Esophagus squamous epithelium (tissue), 5 donors: ENCODE measurements around the gene ITSN2. TPM values are rescaled to one million over a fixed set of nuclear protein-coding genes. Genes with fewer than 3 reads are reported as not detected.

Experiments
- DNase-seq: peaks from one replicate; lab custom pipeline; 2025; lab: John Stamatoyannopoulos, UW
- H3K27ac ChIP-seq, 4 donors: fragments of 200-600 bp; sonication (generic); one replicate each; pipeline ENCODE4 v1.5.1; 2016 to 2019; ENCODE audit warnings: mild to moderate bottlenecking in 1 of 4
- H3K27me3 ChIP-seq, 4 donors: fragments of 200-600 bp; sonication (generic); 1 replicate in 3 of 4; 2 replicates in 1 of 4; pipeline versions ENCODE4 v1.5.1 to v1.6.0; 2017 to 2021; ENCODE audit warnings: antibody characterized with exemption in 1 of 4
- H3K36me3 ChIP-seq, 3 donors: fragments of 200-600 bp; sonication (generic); one replicate each; pipeline ENCODE4 v1.5.1; 2016 to 2019
- H3K4me1 ChIP-seq, 3 donors: fragments of 200-600 bp; sonication (generic); one replicate each; pipeline ENCODE4 v1.5.1; 2017 to 2019
- H3K4me3 ChIP-seq, 4 donors: fragments of 200-600 bp; sonication (generic); 1 replicate in 3 of 4; 2 replicates in 1 of 4; pipeline ENCODE4 v1.5.1; 2016 to 2019; ENCODE audit warnings: mild to moderate bottlenecking in 2 of 4, moderate library complexity in 1 of 4
- H3K9me3 ChIP-seq, 3 donors: fragments of 200-600 bp; sonication (generic); one replicate each; pipeline ENCODE4 v1.5.1; 2016 to 2019
- CTCF ChIP-seq, 6 experiments: fragments of 450-650 bp in 4 of 6; fragments of 200-600 bp in 2 of 6; sonication (generic) in 2 of 6; IDR thresholded peaks; one replicate each; pipeline ENCODE4 v1.5.1; 2016 to 2019; ENCODE audit warnings: antibody characterized with exemption in 6 of 6, mild to moderate bottlenecking in 4 of 6, moderate library complexity in 4 of 6
- POLR2A ChIP-seq, 4 donors: fragments of 450-650 bp; IDR thresholded peaks; one replicate each; pipeline ENCODE4 v1.6.1; 2017; ENCODE audit warnings: antibody characterized with exemption in 4 of 4, mild to moderate bottlenecking in 4 of 4, moderate library complexity in 3 of 4
- WGBS, 2 donors: methylation state at CpG; one replicate each; pipeline ENCODE4 v1.1.5; 2018; 5-methylcytosine and 5-hydroxymethylcytosine counted together
- intact Hi-C: fragments of 100-400 bp; cut with DNase I; formaldehyde crosslinking; loops from one replicate; pipeline ENCODE4 v1.15.0; 2022
- total RNA-seq, 4 donors: library from RNA; depleted of rRNA; stranded (reverse); fragments of >200 nt; gene quantifications; one replicate each; pipeline ENCODE4 v1.1.0, GENCODE V29; 2016
- donor health status: DM: yes; HTN: yes; CAD: no.

Gene ITSN2
- total RNA-seq, 4 donors from 2014 or later: 58.3 to 98.0 (median 65.3) TPM

DNA sequence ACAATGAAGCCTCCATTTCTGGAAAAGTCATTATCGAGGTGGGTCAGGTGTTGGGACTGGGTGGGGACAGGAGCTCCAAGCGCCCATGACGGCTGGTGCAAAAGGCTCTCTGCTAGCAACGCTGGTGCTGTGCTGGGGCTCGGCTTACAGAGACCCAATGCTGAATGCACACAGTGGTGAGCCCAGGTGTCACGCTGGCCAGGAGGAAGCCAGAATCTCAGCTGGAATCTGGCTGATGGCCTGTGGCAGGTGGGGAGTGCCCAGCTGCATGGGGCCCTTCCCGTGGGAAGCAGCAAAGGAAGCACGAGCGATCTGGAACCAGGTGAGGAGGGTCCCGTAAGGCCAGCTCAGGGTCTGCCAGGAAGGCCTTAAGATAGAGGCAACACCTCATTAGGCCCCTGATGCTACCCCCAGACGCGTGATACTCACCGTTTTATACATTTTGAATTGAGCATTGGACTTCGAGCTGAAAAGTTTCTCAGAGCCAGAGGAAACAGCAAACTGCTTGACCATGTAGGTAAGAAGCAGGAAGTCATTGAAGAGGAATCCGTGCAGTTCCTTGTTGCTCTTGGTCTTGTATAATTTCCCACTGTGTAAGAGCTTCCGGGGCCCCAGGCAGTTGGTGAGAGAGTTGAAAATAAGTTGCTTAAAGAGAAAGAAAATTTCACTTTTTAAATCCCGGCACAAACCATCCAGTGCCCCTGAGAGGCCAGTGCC is 150.8 kb downstream of the ITSN2 start:
- no peaks in the 10 kb centered on the region for H3K27me3 ChIP-seq
- no peak overlapping the region for H3K4me3 ChIP-seq
- no peaks in the 10 kb centered on the region for H3K4me1 ChIP-seq
- TF ChIP-seq POLR2A (IDR thresholded peaks at IDR 0.05) (no peak), CTCF (IDR thresholded peaks at IDR 0.05) (no peak)
- 76 to 79% methylated on average over 10 of the region's 17 CpGs for WGBS, 2 donors
- peaks cover 25 to 100% (median 25%) of the 10 kb centered on the region in 3 donors for H3K36me3 ChIP-seq
- H3K9me3 ChIP-seq: no peaks in the 10 kb centered on the region
- intact Hi-C loops: no loop called here
- no peak overlapping the region for H3K27ac ChIP-seq
- no peak for DNase-seq

DNA sequence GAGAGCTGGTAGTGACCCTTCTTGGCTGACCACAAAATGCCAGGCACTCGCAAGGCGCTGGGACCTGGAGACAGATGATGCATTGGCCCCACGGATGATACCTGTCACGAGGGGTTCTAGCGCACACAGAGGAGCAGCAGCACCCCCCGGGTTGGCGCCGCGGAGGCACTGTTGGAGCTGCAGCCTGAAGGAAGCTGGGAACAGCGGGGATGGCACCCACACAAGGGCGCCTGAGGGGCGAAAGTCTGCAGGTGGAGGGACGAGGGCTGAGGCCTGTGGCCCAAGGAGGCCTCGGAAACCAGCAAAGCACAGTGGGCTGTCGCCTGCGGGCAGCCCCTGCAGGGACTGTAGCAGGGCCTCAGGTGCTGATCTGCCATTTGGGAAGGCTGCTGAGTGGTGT is 151.8 kb downstream of the ITSN2 start:
- intact Hi-C loops: no loop called here
- TF ChIP-seq POLR2A (IDR thresholded peaks at IDR 0.05) (no peak), CTCF (IDR thresholded peaks at IDR 0.05) (no peak)
- no peak overlapping the region for H3K4me3 ChIP-seq
- H3K4me1 ChIP-seq: no peaks in the 10 kb centered on the region
- DNase-seq: no peak
- WGBS, 2 donors: 94% methylated on average over 6 of the region's 16 CpGs; no CpG with 5 or more reads in 1 of the 2 donors
- H3K9me3 ChIP-seq: no peaks in the 10 kb centered on the region
- peaks cover 25 to 100% (median 32%) of the 10 kb centered on the region in 3 donors for H3K36me3 ChIP-seq
- H3K27me3 ChIP-seq: no peaks in the 10 kb centered on the region
- H3K27ac ChIP-seq: no peak overlapping the region

- no peaks in the 10 kb centered on the region for H3K27me3 ChIP-seq
- WGBS, 2 donors: 84 to 87% methylated on average over 9 to 11 of the region's 11 CpGs
- TF ChIP-seq POLR2A (IDR thresholded peaks at IDR 0.05): no peak
- no peak for TF ChIP-seq CTCF (IDR thresholded peaks at IDR 0.05)
- no peak overlapping the region for H3K27ac ChIP-seq
- intact Hi-C loops: no loop called here
- no peaks in the 10 kb centered on the region for H3K4me1 ChIP-seq
- H3K4me3 ChIP-seq: no peak overlapping the region
- H3K36me3 ChIP-seq: peaks cover 23 to 100% (median 32%) of the 10 kb centered on the region in 3 donors
- no peaks in the 10 kb centered on the region for H3K9me3 ChIP-seq
- DNase-seq: no peak
These were observed 153.0 kb downstream of the ITSN2 start for GRCh38 chr2:24207359-24207758.

DNA sequence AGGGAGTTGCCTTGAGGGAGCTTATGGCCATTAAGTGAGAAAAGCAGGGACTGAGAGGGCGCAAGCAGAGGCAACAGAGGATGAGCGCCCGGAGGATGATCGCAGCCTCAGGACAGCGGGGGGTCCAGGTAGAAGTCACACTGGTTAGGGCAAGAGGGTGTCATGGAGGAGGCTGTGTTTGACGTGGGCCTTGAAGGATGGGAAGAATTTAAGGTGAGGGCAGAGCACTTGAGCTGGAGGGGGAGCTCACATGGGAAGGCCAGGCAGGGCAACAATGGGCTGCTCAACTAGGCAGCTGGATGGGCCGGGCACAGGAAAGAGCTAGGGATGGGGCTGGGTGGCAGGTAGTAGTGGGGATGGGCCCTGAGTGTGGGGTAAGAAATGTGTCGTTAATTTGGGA is 153.6 kb downstream of the ITSN2 start:
- H3K9me3 ChIP-seq: no peaks in the 10 kb centered on the region
- DNase-seq: no peak
- H3K27me3 ChIP-seq: no peaks in the 10 kb centered on the region
- WGBS, 2 donors: 82 to 85% methylated on average over 6 to 8 of the region's 8 CpGs
- no peaks in the 10 kb centered on the region for H3K4me1 ChIP-seq
- no peak overlapping the region for H3K4me3 ChIP-seq
- H3K36me3 ChIP-seq: peaks cover 19 to 95% (median 32%) of the 10 kb centered on the region in 3 donors
- no peak for TF ChIP-seq POLR2A (IDR thresholded peaks at IDR 0.05)
- TF ChIP-seq CTCF (IDR thresholded peaks at IDR 0.05): no peak
- H3K27ac ChIP-seq: no peak overlapping the region
- intact Hi-C loops: no loop called here

- H3K27ac ChIP-seq: no peak overlapping the region
- H3K27me3 ChIP-seq: no peaks in the 10 kb centered on the region
- H3K4me3 ChIP-seq: no peak overlapping the region
- no peak for TF ChIP-seq POLR2A (IDR thresholded peaks at IDR 0.05)
- TF ChIP-seq CTCF (IDR thresholded peaks at IDR 0.05): no peak
- H3K4me1 ChIP-seq: no peaks in the 10 kb centered on the region
- H3K36me3 ChIP-seq: peaks cover 19 to 94% (median 32%) of the 10 kb centered on the region in 3 donors
- no peaks in the 10 kb centered on the region for H3K9me3 ChIP-seq
- 91 to 96% methylated on average over 6 of the region's 6 CpGs for WGBS, 2 donors
- DNase-seq: no peak
- intact Hi-C loops: no loop called here
These were observed 154.1 kb downstream of the ITSN2 start for GRCh38 chr2:24206242-24206641.
